Measurements from ENCODE around the gene WBP1L. TPM values are rescaled to one million over a fixed set of nuclear protein-coding genes. Genes with fewer than 3 reads are reported as not detected.
A peak's percentile ranks its signal among the peaks of the same experiment; 100 is the strongest.

The WBP1L gene
- total and polyA plus RNA-seq, 12 donors, result 14.3 to 33.3 (median 20.7) TPM

- peaks cover 3 to 23% (median 14%) of the 10 kb centered on the region in 9 donors for H3K4me1 ChIP-seq
- H3K27me3 ChIP-seq, result no peaks in the 10 kb centered on the region
- no peaks in the 10 kb centered on the region for H3K9me3 ChIP-seq
- WGBS, 2 donors, result 65 to 78% methylated on average over 6 of the region's 6 CpGs
- no peak overlapping the region for H3K27ac ChIP-seq
- TF ChIP-seq CTCF (IDR thresholded peaks at IDR 0.05), result no peak
- DNase-seq, result peak in 1 of 2 donors; percentile 51
- no peaks in the 10 kb centered on the region for H3K36me3 ChIP-seq
- no peak overlapping the region for H3K4me3 ChIP-seq
- intact Hi-C loops (cut with DNase I), result loop anchor here in 6 of 10 donors (10.0 kb wide), 4 partner anchors 344 to 534 kb away; partner anchors contain the start of gene RPEL1 (in 1 of the 6)
- ATAC-seq, result no peak
Observed at GRCh38 chr10:102720775-102721301, 22.9 kb upstream of the WBP1L start.

GRCh38 chr10:102721954-102722353 is 21.8 kb upstream of the WBP1L start:
- no peak for ATAC-seq
- WGBS, 2 donors, result 73% methylated on average over 4 of the region's 4 CpGs

GRCh38 chr10:102723989-102724388 is 19.8 kb upstream of the WBP1L start:
- Histone ChIP-seq H3K4me3 (no peak overlapping the region), H3K9me3 (no peaks in the 10 kb centered on the region), H3K27ac (no peak overlapping the region), H3K27me3 (no peaks in the 10 kb centered on the region), H3K4me1 (peaks cover 0 to 27% (median 2%) of the 10 kb centered on the region in 9 donors), H3K36me3 (peaks cover 0 to 16% (median 0%) of the 10 kb centered on the region in 9 donors)
- 97% methylated on average over 4 of the region's 4 CpGs for WGBS, 2 donors
- no peak for TF ChIP-seq CTCF (IDR thresholded peaks at IDR 0.05)
- DNase-seq (no peak), ATAC-seq (no peak)
- intact Hi-C loops (cut with DNase I), result loop anchor here in 6 of 10 donors (10.0 kb wide), 4 partner anchors 341 to 531 kb away; partner anchors contain the start of gene RPEL1 (in 1 of the 6)

More at GRCh38 chr10:102721954-102722353, 21.8 kb upstream of the WBP1L start:
- no peak for DNase-seq
- Histone ChIP-seq H3K4me3 (no peak overlapping the region), H3K4me1 (peaks cover 3 to 28% (median 15%) of the 10 kb centered on the region in 9 donors), H3K27me3 (no peaks in the 10 kb centered on the region), H3K36me3 (peaks cover 0 to 5% (median 0%) of the 10 kb centered on the region in 9 donors), H3K27ac (no peak overlapping the region), H3K9me3 (no peaks in the 10 kb centered on the region)
- no peak for TF ChIP-seq CTCF (IDR thresholded peaks at IDR 0.05)
- intact Hi-C loops (cut with DNase I), result loop anchor here in 6 of 10 donors (10.0 kb wide), 4 partner anchors 343 to 533 kb away; partner anchors contain the start of gene RPEL1 (in 1 of the 6)

- DNase-seq, result no peak
- peak in 1 of 8 donors; percentile 32 for ATAC-seq
Observed at GRCh38 chr10:102726274-102726673, 17.5 kb upstream of the WBP1L start.

More at GRCh38 chr10:102726274-102726673, 17.5 kb upstream of the WBP1L start:
- Histone ChIP-seq H3K27ac (peak overlapping the region in 1 of 10 donors; percentile 64), H3K4me1 (peaks cover 0 to 29% (median 6%) of the 10 kb centered on the region in 9 donors), H3K4me3 (no peak overlapping the region), H3K9me3 (no peaks in the 10 kb centered on the region), H3K36me3 (peaks cover 0 to 16% (median 0%) of the 10 kb centered on the region in 9 donors), H3K27me3 (no peaks in the 10 kb centered on the region)
- no peak for TF ChIP-seq CTCF (IDR thresholded peaks at IDR 0.05)
- intact Hi-C loops (cut with DNase I), result loop anchor here in 8 of 10 donors (5.0 to 10.0 kb wide), 9 partner anchors 106 to 529 kb away; partner anchors contain the start of genes CYP17A1 (in 3 of the 8) and RPEL1 (in 2 of the 8)
- 62 to 65% methylated on average over 3 of the region's 3 CpGs for WGBS, 2 donors

Measured in heart right ventricle (tissue), 16 donors.